ENCODE measurements around the gene CEP112. TPM values are rescaled to one million over a fixed set of nuclear protein-coding genes. Genes with fewer than 3 reads are reported as not detected.

Gene CEP112
- polyA plus RNA-seq, 1 donor (not counting 4 experiments of a cell fraction or from before 2014, with no cell fraction given) = 2.6 TPM

DNA sequence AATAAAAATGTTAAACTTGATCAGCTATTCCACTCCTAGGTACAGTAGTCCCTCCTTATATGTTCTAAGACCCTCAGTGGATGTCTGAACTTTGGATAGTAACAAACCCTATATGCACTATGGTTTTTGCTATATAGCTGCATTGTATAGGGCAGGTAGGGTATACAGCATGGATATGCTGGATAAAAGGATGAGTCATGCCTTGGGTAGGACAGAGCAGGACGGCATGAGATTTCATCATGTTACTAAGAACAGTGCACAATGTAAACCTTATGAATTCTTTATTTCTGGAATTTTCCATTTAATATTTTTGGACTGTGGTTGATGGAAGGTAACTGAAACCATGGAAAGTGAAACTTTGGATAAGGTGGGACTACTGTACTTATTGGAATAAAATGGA, 235.1 kb downstream of the CEP112 start:
- H3K9ac ChIP-seq (ENCODE audit: control insufficient read depth, extremely low read depth, insufficient read depth, low read length) = no peak overlapping the region
- H2AFZ ChIP-seq (ENCODE audit: control insufficient read depth, low read length) = no peak overlapping the region
- H3K4me2 ChIP-seq (ENCODE audit: control insufficient read depth, extremely low read depth, insufficient read depth, low read depth, low read length) = no peak overlapping the region
- H3K9me3 ChIP-seq (ENCODE audit: control insufficient read depth, low read depth, low read length) = peaks cover 5% of the 10 kb centered on the region
- no peaks in the 10 kb centered on the region for H3K4me1 ChIP-seq (ENCODE audit: control insufficient read depth, extremely low read depth, insufficient read depth, low read length)
- no peaks in the 10 kb centered on the region for H3K36me3 ChIP-seq (ENCODE audit: control insufficient read depth in 2 of 2, extremely low read depth in 1 of 2, insufficient read depth in 2 of 2, low read length in 2 of 2)
- DNase-seq (ENCODE audit: low read depth, low spot score) = no peak
- TF ChIP-seq, protein P1, sequence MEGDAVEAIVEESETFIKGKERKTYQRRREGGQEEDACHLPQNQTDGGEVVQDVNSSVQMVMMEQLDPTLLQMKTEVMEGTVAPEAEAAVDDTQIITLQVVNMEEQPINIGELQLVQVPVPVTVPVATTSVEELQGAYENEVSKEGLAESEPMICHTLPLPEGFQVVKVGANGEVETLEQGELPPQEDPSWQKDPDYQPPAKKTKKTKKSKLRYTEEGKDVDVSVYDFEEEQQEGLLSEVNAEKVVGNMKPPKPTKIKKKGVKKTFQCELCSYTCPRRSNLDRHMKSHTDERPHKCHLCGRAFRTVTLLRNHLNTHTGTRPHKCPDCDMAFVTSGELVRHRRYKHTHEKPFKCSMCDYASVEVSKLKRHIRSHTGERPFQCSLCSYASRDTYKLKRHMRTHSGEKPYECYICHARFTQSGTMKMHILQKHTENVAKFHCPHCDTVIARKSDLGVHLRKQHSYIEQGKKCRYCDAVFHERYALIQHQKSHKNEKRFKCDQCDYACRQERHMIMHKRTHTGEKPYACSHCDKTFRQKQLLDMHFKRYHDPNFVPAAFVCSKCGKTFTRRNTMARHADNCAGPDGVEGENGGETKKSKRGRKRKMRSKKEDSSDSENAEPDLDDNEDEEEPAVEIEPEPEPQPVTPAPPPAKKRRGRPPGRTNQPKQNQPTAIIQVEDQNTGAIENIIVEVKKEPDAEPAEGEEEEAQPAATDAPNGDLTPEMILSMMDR (optimal IDR thresholded peaks at IDR 0.05 in 1 of 3, IDR thresholded peaks at IDR 0.05 in 1 of 3, conservative IDR thresholded peaks at IDR 0.05 in 1 of 3; ENCODE audit: extremely low read depth in 1 of 3, insufficient read depth in 2 of 3, low read length in 3 of 3) = no peak
- no peak for TF ChIP-seq EZH2 (IDR thresholded peaks at IDR 0.05; ENCODE audit: low read length)
- H4K20me1 ChIP-seq (ENCODE audit: control insufficient read depth, extremely low read depth, insufficient read depth, low read length) = no peaks in the 10 kb centered on the region
- no peaks in the 10 kb centered on the region for H3K9me1 ChIP-seq (ENCODE audit: control insufficient read depth, extremely low read depth, insufficient read depth, low read length)
- H3K4me3 ChIP-seq (ENCODE audit: control insufficient read depth in 2 of 3, extremely low read depth in 1 of 3, insufficient read depth in 2 of 3, low read depth in 1 of 3, low read length in 3 of 3) = no peak overlapping the region
- dilution Hi-C loops (cut with MboI; ENCODE audit: extremely low pct_ligation_motif_present, low sequenced_read_pairs) = no loop called here
- no peaks in the 10 kb centered on the region for H3K79me2 ChIP-seq (ENCODE audit: control insufficient read depth, insufficient read depth, low read length)
- no peak overlapping the region for H3K27ac ChIP-seq (ENCODE audit: control insufficient read depth, insufficient read depth, low read length)
- H3K27me3 ChIP-seq (ENCODE audit: control insufficient read depth, extremely low read depth, insufficient read depth, low read length) = no peaks in the 10 kb centered on the region
- no peak for FAIRE-seq

DNA sequence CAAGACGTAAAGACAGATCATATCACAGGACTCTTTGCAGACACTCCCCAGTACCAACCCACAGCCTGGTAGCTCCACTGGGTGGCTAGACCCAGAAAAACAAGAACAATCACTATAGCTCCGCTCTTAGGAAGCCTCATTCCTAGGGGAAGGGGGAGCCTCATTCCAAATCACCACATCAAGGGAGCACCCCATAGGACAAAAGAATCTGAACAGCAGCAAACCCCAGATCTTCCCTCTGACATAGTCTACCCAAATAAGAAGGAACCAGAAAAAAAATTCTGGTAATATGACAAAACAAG, 237.8 kb downstream of the CEP112 start:
- H2AFZ ChIP-seq (ENCODE audit: control insufficient read depth, low read length) = no peak overlapping the region
- no peaks in the 10 kb centered on the region for H3K79me2 ChIP-seq (ENCODE audit: control insufficient read depth, insufficient read depth, low read length)
- DNase-seq (ENCODE audit: low read depth, low spot score) (no peak), FAIRE-seq (no peak)
- dilution Hi-C loops (cut with MboI; ENCODE audit: extremely low pct_ligation_motif_present, low sequenced_read_pairs) = no loop called here
- H3K9me1 ChIP-seq (ENCODE audit: control insufficient read depth, extremely low read depth, insufficient read depth, low read length) = no peaks in the 10 kb centered on the region
- H3K27me3 ChIP-seq (ENCODE audit: control insufficient read depth, extremely low read depth, insufficient read depth, low read length) = no peaks in the 10 kb centered on the region
- no peak overlapping the region for H3K4me3 ChIP-seq (ENCODE audit: control insufficient read depth in 2 of 3, extremely low read depth in 1 of 3, insufficient read depth in 2 of 3, low read depth in 1 of 3, low read length in 3 of 3)
- no peak overlapping the region for H3K27ac ChIP-seq (ENCODE audit: control insufficient read depth, insufficient read depth, low read length)
- no peak overlapping the region for H3K9ac ChIP-seq (ENCODE audit: control insufficient read depth, extremely low read depth, insufficient read depth, low read length)
- no peaks in the 10 kb centered on the region for H3K36me3 ChIP-seq (ENCODE audit: control insufficient read depth in 2 of 2, extremely low read depth in 1 of 2, insufficient read depth in 2 of 2, low read length in 2 of 2)
- no peak for TF ChIP-seq EZH2 (IDR thresholded peaks at IDR 0.05; ENCODE audit: low read length)
- TF ChIP-seq, protein P1 (optimal IDR thresholded peaks at IDR 0.05 in 1 of 3, IDR thresholded peaks at IDR 0.05 in 1 of 3, conservative IDR thresholded peaks at IDR 0.05 in 1 of 3; ENCODE audit: extremely low read depth in 1 of 3, insufficient read depth in 2 of 3, low read length in 3 of 3) = no peak
- no peaks in the 10 kb centered on the region for H3K4me1 ChIP-seq (ENCODE audit: control insufficient read depth, extremely low read depth, insufficient read depth, low read length)
- H3K4me2 ChIP-seq (ENCODE audit: control insufficient read depth, extremely low read depth, insufficient read depth, low read depth, low read length) = no peak overlapping the region
- no peaks in the 10 kb centered on the region for H4K20me1 ChIP-seq (ENCODE audit: control insufficient read depth, extremely low read depth, insufficient read depth, low read length)
- peaks cover 5% of the 10 kb centered on the region for H3K9me3 ChIP-seq (ENCODE audit: control insufficient read depth, low read depth, low read length)

Measured in keratinocyte (primary cell).